Calu3 (cell line): Measurements from ENCODE around the gene TMC2. TPM values are rescaled to one million over a fixed set of nuclear protein-coding genes. Genes with fewer than 3 reads are reported as not detected.

Experiments
- BruUV-seq: library from RNA; stranded (reverse); fragments of 400-500 nt; replicated peaks from 2 replicates; lab custom pipeline; 2021; lab: Mats Ljungman, UMichigan
- CTCF ChIA-PET: fragments of 300-600 bp; sonication (Branson Sonifier 250); formaldehyde crosslinking; loops from one replicate; lab custom pipeline; 2022; ENCODE audit warnings: antibody characterized with exemption; lab: Charles Lee
- DNase-seq: peaks from one replicate; pipeline ENCODE4 v3.0.0; 2022
- H3K27ac Mint-ChIP-seq: one replicate; pipeline ENCODE4 v1.8.0; 2022; ENCODE audit warnings: mixed read lengths; ENCODE audit not compliant: unreplicated experiment
- H3K27me3 Mint-ChIP-seq: one replicate; pipeline ENCODE4 v1.8.0; 2022; ENCODE audit warnings: mixed read lengths; ENCODE audit not compliant: unreplicated experiment
- H3K36me3 Mint-ChIP-seq: one replicate; pipeline ENCODE4 v1.8.0; 2022; ENCODE audit warnings: mild to moderate bottlenecking, moderate library complexity, mixed read lengths; ENCODE audit not compliant: insufficient read depth, unreplicated experiment
- H3K4me1 Mint-ChIP-seq: one replicate; pipeline ENCODE4 v1.8.0; 2022; ENCODE audit warnings: mild to moderate bottlenecking, low read depth, mixed read lengths; ENCODE audit not compliant: unreplicated experiment
- H3K4me3 Mint-ChIP-seq: one replicate; pipeline ENCODE4 v1.8.0; 2022; ENCODE audit warnings: mild to moderate bottlenecking, low read depth, moderate library complexity, mixed read lengths; ENCODE audit not compliant: unreplicated experiment
- H3K9me3 Mint-ChIP-seq: one replicate; pipeline ENCODE4 v1.8.0; 2022; ENCODE audit warnings: low read depth, mixed read lengths; ENCODE audit not compliant: unreplicated experiment
- intact Hi-C: fragments of 100-400 bp; cut with micrococcal nuclease; formaldehyde crosslinking; loops from one replicate; pipeline ENCODE4 v1.10.0; 2022; ENCODE audit not compliant: unreplicated experiment
- total RNA-seq: library from RNA; stranded (reverse); gene quantifications from 2 replicates; pipeline ENCODE4 v1.2.3, GENCODE V29; 2022
- TF ChIP-seq, protein P1 (sequence below): fragments of 200-600 bp; IDR thresholded peaks from one replicate; pipeline ENCODE4 v1.8.0; 2022; ENCODE audit warnings: antibody characterized with exemption; ENCODE audit not compliant: unreplicated experiment

Gene TMC2
- total RNA-seq, 1 experiment from 2014 or later, result not detected

DNA sequence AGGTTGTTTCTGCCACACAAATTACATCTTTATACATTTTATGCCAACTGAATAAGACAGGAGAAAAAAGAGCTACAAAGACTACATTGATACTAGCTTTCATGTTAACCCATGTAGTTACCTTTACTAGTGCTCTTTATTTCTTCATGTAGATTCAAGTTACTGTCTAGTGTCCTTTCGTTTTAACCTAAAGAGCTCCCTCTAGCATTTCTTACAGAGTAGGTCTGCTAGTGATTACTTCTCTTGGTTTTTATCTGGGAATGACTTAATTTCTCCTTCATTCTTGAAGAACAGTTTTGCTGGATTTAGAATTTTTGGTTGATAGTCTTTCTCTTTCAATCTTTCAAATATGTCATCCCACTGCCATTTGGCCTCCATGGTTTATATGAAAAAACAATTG is 94.9 kb downstream of the TMC2 start:
- no peak for DNase-seq
- intact Hi-C loops, result loop anchor here (5.0 kb wide), 1 partner anchor 109 kb away; no protein-coding TSS in a partner anchor
- H3K9me3 Mint-ChIP-seq, result no peaks in the 10 kb centered on the region
- peaks cover 11% of the 10 kb centered on the region for H3K4me1 Mint-ChIP-seq
- CTCF ChIA-PET, result interaction anchor here (0.6 to 1.0 kb wide), 2 partner anchors 109 to 280 kb away, joined by 3 to 5 read pairs; no protein-coding TSS in a partner anchor
- no peaks in the 10 kb centered on the region for H3K36me3 Mint-ChIP-seq
- no peak overlapping the region for H3K27ac Mint-ChIP-seq
- BruUV-seq, result no TSS peak
- H3K4me3 Mint-ChIP-seq, result no peak overlapping the region
- peaks cover 21% of the 10 kb centered on the region for H3K27me3 Mint-ChIP-seq
- TF ChIP-seq, protein P1, sequence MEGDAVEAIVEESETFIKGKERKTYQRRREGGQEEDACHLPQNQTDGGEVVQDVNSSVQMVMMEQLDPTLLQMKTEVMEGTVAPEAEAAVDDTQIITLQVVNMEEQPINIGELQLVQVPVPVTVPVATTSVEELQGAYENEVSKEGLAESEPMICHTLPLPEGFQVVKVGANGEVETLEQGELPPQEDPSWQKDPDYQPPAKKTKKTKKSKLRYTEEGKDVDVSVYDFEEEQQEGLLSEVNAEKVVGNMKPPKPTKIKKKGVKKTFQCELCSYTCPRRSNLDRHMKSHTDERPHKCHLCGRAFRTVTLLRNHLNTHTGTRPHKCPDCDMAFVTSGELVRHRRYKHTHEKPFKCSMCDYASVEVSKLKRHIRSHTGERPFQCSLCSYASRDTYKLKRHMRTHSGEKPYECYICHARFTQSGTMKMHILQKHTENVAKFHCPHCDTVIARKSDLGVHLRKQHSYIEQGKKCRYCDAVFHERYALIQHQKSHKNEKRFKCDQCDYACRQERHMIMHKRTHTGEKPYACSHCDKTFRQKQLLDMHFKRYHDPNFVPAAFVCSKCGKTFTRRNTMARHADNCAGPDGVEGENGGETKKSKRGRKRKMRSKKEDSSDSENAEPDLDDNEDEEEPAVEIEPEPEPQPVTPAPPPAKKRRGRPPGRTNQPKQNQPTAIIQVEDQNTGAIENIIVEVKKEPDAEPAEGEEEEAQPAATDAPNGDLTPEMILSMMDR, result no peak

DNA sequence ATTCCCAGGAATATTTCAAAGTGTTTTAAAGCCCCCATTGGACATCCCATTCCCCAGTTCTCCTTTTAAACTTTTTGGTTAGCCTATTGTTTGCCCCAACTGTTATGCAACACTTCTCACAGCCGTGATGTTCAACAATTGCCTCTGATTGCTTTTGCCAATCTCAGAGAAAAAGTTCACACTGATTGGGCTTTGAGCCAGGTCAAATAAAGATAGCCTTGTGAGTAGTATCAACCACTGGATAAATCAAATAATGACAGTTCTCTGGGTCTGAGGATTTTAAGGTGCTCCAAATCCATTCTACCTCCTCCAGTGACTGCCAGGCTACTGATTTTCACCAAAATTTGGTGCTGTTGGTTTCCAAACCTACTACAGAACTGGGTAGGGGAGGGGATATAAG is 97.0 kb downstream of the TMC2 start:
- TF ChIP-seq, protein P1, result no peak
- no peak overlapping the region for H3K4me3 Mint-ChIP-seq
- H3K9me3 Mint-ChIP-seq, result no peaks in the 10 kb centered on the region
- H3K27ac Mint-ChIP-seq, result no peak overlapping the region
- intact Hi-C loops, result loop anchor here (5.0 kb wide), 1 partner anchor 111 kb away; no protein-coding TSS in a partner anchor
- no peak for DNase-seq
- CTCF ChIA-PET, result interaction anchor here (0.6 kb wide), 1 partner anchor 58 kb away, joined by 6 read pairs; no protein-coding TSS in a partner anchor
- BruUV-seq, result no TSS peak
- H3K27me3 Mint-ChIP-seq, result peaks cover 21% of the 10 kb centered on the region
- H3K36me3 Mint-ChIP-seq, result peaks cover 4% of the 10 kb centered on the region
- H3K4me1 Mint-ChIP-seq, result no peaks in the 10 kb centered on the region

DNA sequence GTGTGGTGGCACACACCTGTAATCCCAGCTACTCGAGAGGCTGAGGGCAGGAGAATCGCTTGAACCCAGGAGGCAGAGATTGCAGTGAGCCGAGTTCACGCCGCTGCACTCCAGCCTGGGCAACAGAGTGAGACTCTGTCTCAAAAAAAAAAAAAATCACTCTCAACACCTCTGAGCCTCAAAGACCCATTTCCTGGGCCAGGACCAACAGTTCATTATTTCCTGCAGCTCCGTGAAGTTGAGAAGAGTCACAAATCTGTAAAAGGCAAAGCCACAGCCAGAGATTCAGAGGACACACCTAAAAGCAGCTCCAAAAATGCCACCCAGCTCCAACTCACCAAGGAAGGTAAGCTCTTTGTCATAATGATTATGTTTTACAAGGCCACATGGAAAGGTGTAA is 100.9 kb downstream of the TMC2 start:
- no peak for DNase-seq
- Mint-ChIP-seq H3K36me3 (peaks cover 8% of the 10 kb centered on the region), H3K27ac (no peak overlapping the region), H3K27me3 (peaks cover 21% of the 10 kb centered on the region), H3K4me3 (no peak overlapping the region), H3K9me3 (no peaks in the 10 kb centered on the region), H3K4me1 (no peaks in the 10 kb centered on the region)
- CTCF ChIA-PET, result no interaction called here
- TF ChIP-seq, protein P1, result no peak
- intact Hi-C loops, result no loop called here
- no TSS peak for BruUV-seq

GRCh38 chr20:2640260-2640659 is 103.9 kb downstream of the TMC2 start:
- intact Hi-C loops, result no loop called here
- H3K4me1 Mint-ChIP-seq, result no peaks in the 10 kb centered on the region
- peaks cover under 1% of the 10 kb centered on the region for H3K27me3 Mint-ChIP-seq
- no peak for DNase-seq
- H3K36me3 Mint-ChIP-seq, result peaks cover 8% of the 10 kb centered on the region
- no TSS peak for BruUV-seq
- no peak overlapping the region for H3K4me3 Mint-ChIP-seq
- H3K27ac Mint-ChIP-seq, result no peak overlapping the region
- CTCF ChIA-PET, result no interaction called here
- TF ChIP-seq, protein P1, result no peak
- no peaks in the 10 kb centered on the region for H3K9me3 Mint-ChIP-seq
